GM19193 (cell line): ENCODE measurements around the gene TXNDC9.
"Not testable (repeated sequence)": the region's sequence is repeated elsewhere in the genome, so short reads cannot be mapped to it uniquely, and the experiment has no call there.

Source experiments
- POLR2A ChIP-seq: IDR thresholded peaks from 4 replicates; pipeline ENCODE4 v1.6.1; 2011; ENCODE audit not compliant: insufficient read depth, insufficient read length; ENCODE audit errors: extremely low read depth

The TXNDC9 gene

GRCh38 chr2:99338029-99338585, 2.0 kb upstream of the TXNDC9 start:
- no peak for TF ChIP-seq POLR2A

GRCh38 chr2:99337113-99338028, 1.2 kb upstream of the TXNDC9 start, which contains the start of gene EIF5B:
Gene EIF5B (plus strand): TSS chr2:99337389. CDS start chr2:99337555, 166 bp downstream.
- peak; percentile 92 for TF ChIP-seq POLR2A

GRCh38 chr2:99336804-99337112, 625 bp upstream of the TXNDC9 start:
- TF ChIP-seq POLR2A: no peak

GRCh38 chr2:99325384-99325783, 10.7 kb downstream of the TXNDC9 start:
- TF ChIP-seq POLR2A: no peak

- TF ChIP-seq POLR2A: no peak
Observed at GRCh38 chr2:99317161-99317872, 18.8 kb downstream of the TXNDC9 start.

GRCh38 chr2:99301097-99301496, 35.0 kb downstream of the TXNDC9 start, which contains the start of gene LYG1:
Gene LYG1 (minus strand): TSS chr2:99301197. CDS start chr2:99295670, 5,527 bp downstream.
- not testable (repeated sequence) for TF ChIP-seq POLR2A

- TF ChIP-seq POLR2A: no peak
Observed at GRCh38 chr2:99299580-99299979, 36.6 kb downstream of the TXNDC9 start.

GRCh38 chr2:99297994-99298393, 38.1 kb downstream of the TXNDC9 start:
- no peak for TF ChIP-seq POLR2A

- TF ChIP-seq POLR2A: no peak
Observed at GRCh38 chr2:99285526-99285925, 50.6 kb downstream of the TXNDC9 start.

- TF ChIP-seq POLR2A: no peak
Observed at GRCh38 chr2:99279969-99280695, 56.0 kb downstream of the TXNDC9 start.

GRCh38 chr2:99278793-99279291, 57.3 kb downstream of the TXNDC9 start:
- TF ChIP-seq POLR2A: no peak

- no peak for TF ChIP-seq POLR2A
Observed at GRCh38 chr2:99275882-99276281, 60.3 kb downstream of the TXNDC9 start.
